Endothelial cell (in vitro differentiated cells): ENCODE measurements around the gene PLCB2. TPM values are rescaled to one million over a fixed set of nuclear protein-coding genes. Genes with fewer than 3 reads are reported as not detected.

ENCODE experiments used
- DNase-seq: peaks from one replicate; pipeline ENCODE4 v3.0.0; 2021; ENCODE audit warnings: low spot score
- H3K27ac Mint-ChIP-seq: one replicate; pipeline ENCODE4 v1.8.0; 2021; ENCODE audit warnings: mixed read lengths, inconsistent platforms; ENCODE audit not compliant: unreplicated experiment
- H3K27me3 Mint-ChIP-seq: one replicate; pipeline ENCODE4 v1.8.0; 2021; ENCODE audit warnings: mild to moderate bottlenecking, moderate library complexity, mixed read lengths, inconsistent platforms; ENCODE audit not compliant: unreplicated experiment
- H3K36me3 Mint-ChIP-seq: one replicate; pipeline ENCODE4 v1.8.0; 2021; ENCODE audit warnings: mild to moderate bottlenecking, low read depth, mixed read lengths, inconsistent platforms; ENCODE audit not compliant: unreplicated experiment
- H3K4me1 Mint-ChIP-seq: one replicate; pipeline ENCODE4 v1.8.0; 2021; ENCODE audit warnings: mild to moderate bottlenecking, mixed read lengths, inconsistent platforms; ENCODE audit not compliant: unreplicated experiment
- H3K4me3 Mint-ChIP-seq: one replicate; pipeline ENCODE4 v1.8.0; 2021; ENCODE audit warnings: mild to moderate bottlenecking, mixed read lengths, inconsistent platforms; ENCODE audit not compliant: unreplicated experiment
- H3K9me3 Mint-ChIP-seq: one replicate; pipeline ENCODE4 v1.8.0; 2021; ENCODE audit warnings: mixed read lengths, inconsistent platforms; ENCODE audit not compliant: unreplicated experiment
- total RNA-seq: library from RNA; stranded (reverse); fragmentation: NEBNext Ultra II Directional; extraction: Animal tissue kit (Norgen Biotek cat#: 25700); gene quantifications from one replicate; pipeline ENCODE4 v1.2.1, GENCODE V29; 2021; ENCODE audit not compliant: unreplicated experiment
- TF ChIP-seq, protein P1 (sequence below): fragments of 200-600 bp; sonication (generic); IDR thresholded peaks from one replicate; pipeline ENCODE4 v1.5.0; 2021; ENCODE audit warnings: antibody characterized with exemption; ENCODE audit not compliant: unreplicated experiment

Gene PLCB2
- total RNA-seq, 1 donor from 2014 or later = 71.3 TPM

DNA sequence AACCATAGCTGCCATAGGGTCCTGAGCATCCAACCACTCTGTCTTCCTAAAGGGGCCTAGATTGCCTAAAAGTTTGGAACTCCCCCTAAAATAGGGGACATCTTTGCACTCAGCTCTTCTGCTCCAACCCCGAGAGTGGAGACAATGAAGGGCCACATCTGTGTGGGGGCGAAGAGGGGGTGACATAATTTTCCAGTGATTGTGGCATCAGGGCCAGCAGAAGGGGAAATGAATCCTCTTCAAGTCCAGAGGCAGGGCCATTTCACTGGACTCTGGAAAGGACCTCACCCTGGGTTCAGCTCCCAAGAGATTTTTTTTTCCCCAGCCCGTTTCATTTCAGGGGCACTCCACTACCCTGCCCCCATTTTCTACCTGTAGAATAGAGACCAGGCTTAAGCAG is 20.2 kb downstream of the PLCB2 start:
- no peak overlapping the region for H3K27ac Mint-ChIP-seq
- no peak for DNase-seq
- H3K27me3 Mint-ChIP-seq = peaks cover 20% of the 10 kb centered on the region
- peaks cover 7% of the 10 kb centered on the region for H3K4me1 Mint-ChIP-seq
- peaks cover 7% of the 10 kb centered on the region for H3K36me3 Mint-ChIP-seq
- TF ChIP-seq, protein P1, sequence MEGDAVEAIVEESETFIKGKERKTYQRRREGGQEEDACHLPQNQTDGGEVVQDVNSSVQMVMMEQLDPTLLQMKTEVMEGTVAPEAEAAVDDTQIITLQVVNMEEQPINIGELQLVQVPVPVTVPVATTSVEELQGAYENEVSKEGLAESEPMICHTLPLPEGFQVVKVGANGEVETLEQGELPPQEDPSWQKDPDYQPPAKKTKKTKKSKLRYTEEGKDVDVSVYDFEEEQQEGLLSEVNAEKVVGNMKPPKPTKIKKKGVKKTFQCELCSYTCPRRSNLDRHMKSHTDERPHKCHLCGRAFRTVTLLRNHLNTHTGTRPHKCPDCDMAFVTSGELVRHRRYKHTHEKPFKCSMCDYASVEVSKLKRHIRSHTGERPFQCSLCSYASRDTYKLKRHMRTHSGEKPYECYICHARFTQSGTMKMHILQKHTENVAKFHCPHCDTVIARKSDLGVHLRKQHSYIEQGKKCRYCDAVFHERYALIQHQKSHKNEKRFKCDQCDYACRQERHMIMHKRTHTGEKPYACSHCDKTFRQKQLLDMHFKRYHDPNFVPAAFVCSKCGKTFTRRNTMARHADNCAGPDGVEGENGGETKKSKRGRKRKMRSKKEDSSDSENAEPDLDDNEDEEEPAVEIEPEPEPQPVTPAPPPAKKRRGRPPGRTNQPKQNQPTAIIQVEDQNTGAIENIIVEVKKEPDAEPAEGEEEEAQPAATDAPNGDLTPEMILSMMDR = no peak
- H3K4me3 Mint-ChIP-seq = no peak overlapping the region
- H3K9me3 Mint-ChIP-seq = no peaks in the 10 kb centered on the region

DNA sequence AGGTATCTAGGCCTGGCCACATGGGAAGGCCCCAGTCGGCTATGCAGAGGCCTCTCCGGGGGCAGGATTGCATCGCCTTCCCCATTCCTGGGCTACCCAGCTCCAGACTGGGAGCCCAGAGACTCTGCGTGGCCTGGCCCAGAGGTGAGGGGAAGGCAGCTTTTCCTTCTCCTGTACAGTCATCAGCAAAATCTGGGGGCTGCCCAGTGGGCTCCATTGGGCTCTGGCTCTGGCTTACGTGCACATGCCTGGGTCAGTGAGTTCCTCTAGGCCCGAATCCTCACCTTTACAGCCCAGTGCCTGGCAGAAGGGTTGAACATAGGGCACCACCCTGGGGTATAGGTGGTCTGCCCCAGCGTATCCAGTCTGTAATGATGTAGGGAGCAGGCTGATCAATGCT is 20.9 kb downstream of the PLCB2 start:
- DNase-seq = no peak
- TF ChIP-seq, protein P1 = no peak
- Mint-ChIP-seq H3K36me3 (peaks cover 7% of the 10 kb centered on the region), H3K4me3 (no peak overlapping the region), H3K27me3 (peaks cover 20% of the 10 kb centered on the region), H3K27ac (no peak overlapping the region), H3K4me1 (peaks cover 7% of the 10 kb centered on the region), H3K9me3 (no peaks in the 10 kb centered on the region)

DNA sequence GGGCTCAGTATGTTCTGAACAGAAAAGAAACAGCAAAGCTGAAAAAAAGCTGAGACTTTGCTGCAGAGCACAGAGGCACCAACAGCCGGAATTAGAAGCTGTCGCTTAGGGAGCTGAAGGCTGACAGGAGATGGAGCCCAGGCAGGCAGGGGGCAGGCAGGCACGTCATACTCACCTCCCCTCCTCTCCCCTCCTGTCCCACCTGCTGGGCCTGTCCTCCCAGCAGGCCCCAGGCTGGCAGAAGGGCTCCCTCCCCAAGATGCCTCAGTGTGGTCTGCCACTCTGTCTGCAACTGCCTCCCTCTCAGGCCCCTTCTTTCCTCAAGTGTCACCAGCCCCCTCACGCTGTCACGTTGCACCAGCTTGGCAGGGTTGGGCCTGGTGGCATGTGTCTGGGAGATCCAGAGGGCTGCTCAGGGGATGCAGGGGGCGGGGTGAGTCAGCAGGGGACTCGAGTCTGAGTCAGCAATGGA is 21.6 kb downstream of the PLCB2 start:
- TF ChIP-seq, protein P1 = no peak
- no peak overlapping the region for H3K4me3 Mint-ChIP-seq
- no peak for DNase-seq
- peaks cover 9% of the 10 kb centered on the region for H3K4me1 Mint-ChIP-seq
- H3K36me3 Mint-ChIP-seq = peaks cover 7% of the 10 kb centered on the region
- H3K27me3 Mint-ChIP-seq = peaks cover 22% of the 10 kb centered on the region
- no peak overlapping the region for H3K27ac Mint-ChIP-seq
- H3K9me3 Mint-ChIP-seq = no peaks in the 10 kb centered on the region

DNA sequence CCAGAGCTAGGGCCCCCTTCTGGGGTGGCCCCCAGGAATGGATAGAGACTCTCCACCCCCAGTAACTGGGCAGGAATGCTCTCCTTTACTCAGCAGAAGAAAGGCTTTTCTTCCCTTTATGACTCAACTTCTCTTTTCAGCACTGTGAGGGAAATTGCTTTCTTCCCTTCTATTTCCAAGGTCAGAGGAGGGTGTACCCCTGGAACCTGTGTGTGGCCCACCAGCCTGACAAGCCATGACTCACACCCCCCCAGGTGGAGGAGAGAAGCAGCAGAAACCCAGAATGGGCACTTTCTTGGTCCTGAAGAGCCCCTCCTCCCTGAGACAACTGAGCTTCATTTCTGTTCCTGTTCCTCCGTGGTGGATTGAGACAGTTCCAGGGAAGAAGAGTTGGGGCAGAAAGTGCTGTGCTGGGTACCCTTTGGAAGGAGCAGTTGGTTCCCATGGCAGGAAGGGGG is 22.2 kb downstream of the PLCB2 start:
- Mint-ChIP-seq H3K36me3 (peaks cover 7% of the 10 kb centered on the region), H3K4me3 (no peak overlapping the region), H3K9me3 (no peaks in the 10 kb centered on the region), H3K27me3 (peaks cover 27% of the 10 kb centered on the region), H3K27ac (no peak overlapping the region), H3K4me1 (peaks cover 10% of the 10 kb centered on the region)
- no peak for DNase-seq
- TF ChIP-seq, protein P1 = no peak

DNA sequence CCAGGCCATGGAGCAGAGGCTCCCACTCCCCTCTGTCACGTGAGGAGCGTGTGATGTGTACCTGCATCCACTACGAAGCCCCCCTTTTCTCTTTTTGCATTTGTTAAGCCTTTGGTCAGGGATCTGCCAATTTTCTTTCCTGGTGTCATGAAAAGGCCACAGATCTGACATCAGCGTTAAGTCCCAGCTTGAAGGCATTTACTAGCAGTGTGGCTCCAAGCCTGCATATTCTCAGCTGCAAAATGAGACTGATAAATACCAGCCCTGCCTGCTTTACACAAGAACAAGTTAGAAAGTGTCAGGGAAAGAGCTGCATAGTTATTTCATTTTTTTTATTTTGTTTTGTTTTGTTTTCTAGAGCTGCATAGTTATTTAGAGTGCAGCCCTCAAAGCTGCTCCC is 22.6 kb downstream of the PLCB2 start:
- Mint-ChIP-seq H3K27me3 (peaks cover 31% of the 10 kb centered on the region), H3K27ac (no peak overlapping the region), H3K9me3 (no peaks in the 10 kb centered on the region), H3K4me1 (peaks cover 8% of the 10 kb centered on the region), H3K36me3 (peaks cover 7% of the 10 kb centered on the region), H3K4me3 (no peak overlapping the region)
- TF ChIP-seq, protein P1 = no peak
- no peak for DNase-seq
